ENCODE results near the gene IMP4. TPM values are rescaled to one million over a fixed set of nuclear protein-coding genes. Genes with fewer than 3 reads are reported as not detected.

IMP4 gene
- total RNA-seq, 2 donors from 2014 or later, result 67.4 to 166 TPM

DNA sequence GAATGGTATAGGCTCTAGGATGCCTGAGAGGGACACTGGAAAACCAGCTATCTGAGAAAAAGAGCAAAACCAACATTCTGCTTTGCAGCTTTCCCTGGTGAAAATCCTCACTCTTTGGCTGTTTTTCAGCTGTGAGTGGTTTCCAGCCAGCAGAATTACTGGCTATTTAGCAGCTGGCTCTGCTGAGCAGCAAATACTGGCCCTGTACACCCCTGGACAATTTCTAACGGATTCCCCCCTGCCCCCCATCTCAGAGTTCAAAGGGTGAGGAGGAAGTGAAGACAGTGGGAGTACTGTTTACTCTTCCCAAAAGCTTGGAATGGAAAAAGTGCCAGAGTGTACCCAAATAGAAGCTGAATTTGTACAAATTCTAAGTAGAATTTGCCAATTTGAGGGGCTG lies 26.1 kb upstream of the IMP4 start:
- Histone ChIP-seq H3K4me3 (no peak overlapping the region), H3K27ac (no peak overlapping the region), H3K9me3 (no peaks in the 10 kb centered on the region), H3K27me3 (replicated peaks; ENCODE audit: insufficient read depth) (no peaks in the 10 kb centered on the region), H3K4me1 (ENCODE audit: control insufficient read depth in 1 of 2, low read depth in 2 of 2) (no peaks in the 10 kb centered on the region), H3K36me3 (no peaks in the 10 kb centered on the region)
- TF ChIP-seq CTCF (IDR thresholded peaks at IDR 0.05), result no peak
- no peak for DNase-seq (ENCODE audit: low spot score)
- ATAC-seq (ENCODE audit: insufficient number of reproducible peaks, low FRiP score, low read depth), result no peak

DNA sequence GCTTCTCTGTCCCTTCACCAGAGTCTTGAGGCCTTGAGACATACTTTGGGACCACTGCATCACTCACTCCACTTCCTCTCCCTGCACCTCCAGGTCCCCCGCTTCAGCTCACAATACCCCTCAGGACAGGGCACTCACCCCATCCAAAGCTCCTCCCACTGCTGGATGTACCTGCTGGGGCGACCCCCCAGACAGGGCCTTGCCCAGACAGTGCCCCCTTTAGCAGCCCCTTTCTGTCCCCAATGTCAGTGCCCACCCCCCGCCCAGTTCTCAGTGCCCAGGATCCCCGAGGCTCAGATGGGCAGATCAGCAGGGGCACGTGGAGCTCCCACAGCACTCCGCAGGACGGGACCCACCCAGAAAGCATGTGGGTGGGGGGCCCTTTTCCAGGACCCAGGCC lies 23.8 kb upstream of the IMP4 start:
- H3K36me3 ChIP-seq, result no peaks in the 10 kb centered on the region
- no peaks in the 10 kb centered on the region for H3K9me3 ChIP-seq
- H3K27me3 ChIP-seq (replicated peaks; ENCODE audit: insufficient read depth), result no peaks in the 10 kb centered on the region
- no peak overlapping the region for H3K4me3 ChIP-seq
- no peak overlapping the region for H3K27ac ChIP-seq
- no peak for TF ChIP-seq CTCF (IDR thresholded peaks at IDR 0.05)
- ATAC-seq (ENCODE audit: insufficient number of reproducible peaks, low FRiP score, low read depth), result no peak
- DNase-seq (ENCODE audit: low spot score), result no peak
- H3K4me1 ChIP-seq (ENCODE audit: control insufficient read depth in 1 of 2, low read depth in 2 of 2), result no peaks in the 10 kb centered on the region

GRCh38 chr2:130319536-130319935 lies 23.2 kb upstream of the IMP4 start:
- TF ChIP-seq CTCF (IDR thresholded peaks at IDR 0.05), result no peak
- Histone ChIP-seq H3K4me3 (no peak overlapping the region), H3K27ac (no peak overlapping the region), H3K4me1 (ENCODE audit: control insufficient read depth in 1 of 2, low read depth in 2 of 2) (no peaks in the 10 kb centered on the region), H3K27me3 (replicated peaks; ENCODE audit: insufficient read depth) (no peaks in the 10 kb centered on the region), H3K9me3 (no peaks in the 10 kb centered on the region), H3K36me3 (no peaks in the 10 kb centered on the region)
- ATAC-seq (ENCODE audit: insufficient number of reproducible peaks, low FRiP score, low read depth) (no peak), DNase-seq (ENCODE audit: low spot score) (no peak)

DNA sequence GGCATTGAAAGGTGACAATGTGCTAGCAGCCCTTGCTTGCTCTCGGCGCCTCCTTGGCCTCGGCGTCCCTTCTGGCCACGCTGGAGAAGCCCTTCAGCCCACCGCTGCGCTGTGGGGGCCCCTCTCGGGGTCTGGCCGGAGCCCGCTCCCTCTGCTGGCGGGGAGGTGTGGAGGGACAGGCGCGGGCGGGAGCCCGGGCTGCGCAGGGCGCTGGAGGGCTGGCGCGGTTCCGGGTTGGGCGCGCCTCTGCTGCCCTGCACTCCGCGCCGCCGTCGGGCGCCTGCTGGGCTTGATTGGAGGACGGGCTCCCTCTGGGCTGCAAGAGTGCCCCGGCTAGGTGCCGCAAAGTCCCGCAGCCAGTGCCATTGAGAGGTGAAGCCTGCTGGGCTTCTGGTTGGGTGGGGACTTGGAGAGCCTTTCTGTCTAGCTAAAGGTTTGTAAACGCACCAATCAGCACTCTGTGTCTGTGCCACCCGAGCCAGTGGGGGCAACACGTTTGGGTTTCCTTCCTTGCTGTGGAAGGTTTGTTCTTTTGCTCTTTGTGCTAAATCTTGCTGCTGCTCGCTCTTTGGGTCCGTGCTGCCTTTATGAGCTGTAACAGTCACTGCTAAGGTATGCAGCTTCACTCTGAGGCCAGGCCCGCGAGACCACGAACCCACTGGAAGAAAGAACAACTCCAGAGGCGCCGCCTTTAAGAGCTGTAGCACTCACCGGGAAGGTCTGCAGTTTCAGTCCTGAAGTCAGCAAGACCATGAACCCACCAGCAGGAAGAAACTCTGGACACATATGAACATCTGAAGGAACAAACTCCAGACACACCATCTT lies 14.8 kb upstream of the IMP4 start:
- DNase-seq (ENCODE audit: low spot score) (no peak), ATAC-seq (ENCODE audit: insufficient number of reproducible peaks, low FRiP score, low read depth) (no peak)
- no peak for TF ChIP-seq CTCF (IDR thresholded peaks at IDR 0.05)
- Histone ChIP-seq H3K27ac (no peak overlapping the region), H3K36me3 (no peaks in the 10 kb centered on the region), H3K9me3 (no peaks in the 10 kb centered on the region), H3K4me3 (no peak overlapping the region), H3K4me1 (ENCODE audit: control insufficient read depth in 1 of 2, low read depth in 2 of 2) (no peaks in the 10 kb centered on the region), H3K27me3 (replicated peaks; ENCODE audit: insufficient read depth) (no peaks in the 10 kb centered on the region)

DNA sequence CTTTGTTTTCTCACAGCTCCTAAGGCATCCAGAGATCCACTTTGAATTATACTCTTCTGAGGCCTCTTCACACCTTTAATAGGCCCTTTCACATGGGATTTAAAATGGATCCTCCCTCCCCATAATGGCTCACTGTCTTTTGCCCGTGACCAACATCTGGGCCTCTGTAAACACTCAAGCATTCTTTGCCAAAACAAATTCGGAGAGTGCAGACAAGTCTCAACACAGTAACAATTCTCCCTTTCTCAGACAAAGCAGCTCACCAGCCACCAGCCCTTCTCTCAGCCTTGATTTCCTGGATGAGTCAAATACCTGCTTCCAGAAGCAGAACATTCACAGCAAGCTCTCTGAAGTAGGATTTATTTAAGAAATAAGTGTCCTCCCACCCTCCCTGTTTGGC lies 14.0 kb upstream of the IMP4 start:
- no peak for DNase-seq (ENCODE audit: low spot score)
- H3K27ac ChIP-seq, result no peak overlapping the region
- no peaks in the 10 kb centered on the region for H3K27me3 ChIP-seq (replicated peaks; ENCODE audit: insufficient read depth)
- TF ChIP-seq CTCF (IDR thresholded peaks at IDR 0.05), result no peak
- no peaks in the 10 kb centered on the region for H3K4me1 ChIP-seq (ENCODE audit: control insufficient read depth in 1 of 2, low read depth in 2 of 2)
- H3K9me3 ChIP-seq, result no peaks in the 10 kb centered on the region
- H3K36me3 ChIP-seq, result no peaks in the 10 kb centered on the region
- no peak for ATAC-seq (ENCODE audit: insufficient number of reproducible peaks, low FRiP score, low read depth)
- no peak overlapping the region for H3K4me3 ChIP-seq

Measured in thoracic aorta (tissue), 2 donors.